ENCODE data around the gene NCF2. TPM values are rescaled to one million over a fixed set of nuclear protein-coding genes. Genes with fewer than 3 reads are reported as not detected.
A peak's percentile ranks its signal among the peaks of the same experiment; 100 is the strongest.
"Not testable (repeated sequence)": the region's sequence is repeated elsewhere in the genome, so short reads cannot be mapped to it uniquely, and the experiment has no call there.

Gene NCF2
- total RNA-seq, 2 donors from 2014 or later: 0.55 TPM; not detected in 1

DNA sequence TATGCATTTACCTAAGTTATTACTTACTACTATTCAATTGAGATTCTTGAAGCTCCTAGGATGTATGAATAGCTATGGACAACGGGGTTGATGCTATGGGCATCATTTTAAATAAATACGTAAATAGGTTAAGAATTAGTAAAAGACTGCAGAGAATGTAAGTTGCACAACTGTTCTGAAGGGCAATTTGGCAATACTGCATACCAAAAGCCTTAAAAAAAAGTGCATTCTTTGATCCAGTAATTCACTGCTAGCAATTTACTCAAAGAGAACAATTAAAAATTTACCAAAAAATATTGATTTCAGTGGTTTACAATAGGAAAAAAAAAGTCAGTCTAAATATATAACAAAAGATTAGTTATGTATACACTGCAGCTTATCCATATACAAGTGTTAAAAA, 41.9 kb upstream of the NCF2 start:
- Mint-ChIP-seq H3K27me3 (ENCODE audit: insufficient read depth) (peaks cover 13% of the 10 kb centered on the region), H3K4me3 (no peak overlapping the region), H3K4me1 (peaks cover 24% of the 10 kb centered on the region), H3K9me3 (no peaks in the 10 kb centered on the region), H3K27ac (no peak overlapping the region), H3K36me3 (ENCODE audit: low read depth) (peaks cover 37% of the 10 kb centered on the region)
- 69 to 70% methylated on average over 2 of the region's 2 CpGs for WGBS, 2 experiments (ENCODE audit: insufficient coverage in 1 of 2, insufficient read length in 1 of 2)
- H3K9ac ChIP-seq (ENCODE audit: extremely low read depth, low read length, poor library complexity, severe bottlenecking): no peak overlapping the region
- H3K4me3 ChIP-seq (ENCODE audit: low read length): peak overlapping the region; percentile 91
- peaks cover 8% of the 10 kb centered on the region for H3K27me3 ChIP-seq (ENCODE audit: control insufficient read depth, insufficient read depth, low read length, poor library complexity, severe bottlenecking)
- H3K27ac ChIP-seq (ENCODE audit: low read depth, low read length): no peak overlapping the region
- H3K36me3 ChIP-seq (ENCODE audit: control insufficient read depth, insufficient read depth, low read length): peaks cover 45% of the 10 kb centered on the region
- H3K9me3 ChIP-seq (ENCODE audit: control insufficient read depth, low read length): peaks cover 9% of the 10 kb centered on the region
- TF ChIP-seq, protein P1, sequence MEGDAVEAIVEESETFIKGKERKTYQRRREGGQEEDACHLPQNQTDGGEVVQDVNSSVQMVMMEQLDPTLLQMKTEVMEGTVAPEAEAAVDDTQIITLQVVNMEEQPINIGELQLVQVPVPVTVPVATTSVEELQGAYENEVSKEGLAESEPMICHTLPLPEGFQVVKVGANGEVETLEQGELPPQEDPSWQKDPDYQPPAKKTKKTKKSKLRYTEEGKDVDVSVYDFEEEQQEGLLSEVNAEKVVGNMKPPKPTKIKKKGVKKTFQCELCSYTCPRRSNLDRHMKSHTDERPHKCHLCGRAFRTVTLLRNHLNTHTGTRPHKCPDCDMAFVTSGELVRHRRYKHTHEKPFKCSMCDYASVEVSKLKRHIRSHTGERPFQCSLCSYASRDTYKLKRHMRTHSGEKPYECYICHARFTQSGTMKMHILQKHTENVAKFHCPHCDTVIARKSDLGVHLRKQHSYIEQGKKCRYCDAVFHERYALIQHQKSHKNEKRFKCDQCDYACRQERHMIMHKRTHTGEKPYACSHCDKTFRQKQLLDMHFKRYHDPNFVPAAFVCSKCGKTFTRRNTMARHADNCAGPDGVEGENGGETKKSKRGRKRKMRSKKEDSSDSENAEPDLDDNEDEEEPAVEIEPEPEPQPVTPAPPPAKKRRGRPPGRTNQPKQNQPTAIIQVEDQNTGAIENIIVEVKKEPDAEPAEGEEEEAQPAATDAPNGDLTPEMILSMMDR (conservative IDR thresholded peaks at IDR 0.05): no peak
- H3K4me1 ChIP-seq (ENCODE audit: control insufficient read depth, insufficient read depth, low read length): no peaks in the 10 kb centered on the region
- no peak for DNase-seq

DNA sequence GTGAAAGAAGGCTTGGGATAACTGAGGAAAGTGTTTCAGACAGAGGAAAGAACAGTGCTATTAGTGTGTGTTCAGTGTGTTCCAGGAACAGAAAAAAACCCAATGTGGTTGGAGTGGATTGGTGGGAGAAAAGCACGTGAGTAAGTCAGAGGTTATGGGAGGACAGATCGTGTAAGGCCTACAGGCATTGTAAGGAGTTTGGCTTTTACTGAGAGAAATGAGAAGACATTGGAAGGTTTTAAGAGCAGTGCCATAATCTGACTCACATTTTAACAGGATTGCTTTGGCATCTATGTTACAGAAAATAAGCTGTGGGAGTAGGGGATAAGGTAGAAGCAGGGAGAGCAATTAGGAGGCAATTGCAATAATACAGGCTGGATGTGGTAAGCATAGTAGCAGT, 40.5 kb upstream of the NCF2 start:
- WGBS, 2 experiments (ENCODE audit: insufficient coverage in 1 of 2, insufficient read length in 1 of 2): 92 to 95% methylated on average over 2 of the region's 2 CpGs
- peaks cover 9% of the 10 kb centered on the region for H3K9me3 ChIP-seq (ENCODE audit: control insufficient read depth, low read length)
- no peak for DNase-seq
- H3K4me1 Mint-ChIP-seq: peaks cover 18% of the 10 kb centered on the region
- TF ChIP-seq, protein P1 (conservative IDR thresholded peaks at IDR 0.05): no peak
- peaks cover 2% of the 10 kb centered on the region for H3K27me3 Mint-ChIP-seq (ENCODE audit: insufficient read depth)
- no peaks in the 10 kb centered on the region for H3K4me1 ChIP-seq (ENCODE audit: control insufficient read depth, insufficient read depth, low read length)
- H3K27ac ChIP-seq (ENCODE audit: low read depth, low read length): no peak overlapping the region
- H3K4me3 Mint-ChIP-seq: no peak overlapping the region
- H3K4me3 ChIP-seq (ENCODE audit: low read length): no peak overlapping the region
- peaks cover 37% of the 10 kb centered on the region for H3K36me3 Mint-ChIP-seq (ENCODE audit: low read depth)
- no peak overlapping the region for H3K27ac Mint-ChIP-seq
- H3K9me3 Mint-ChIP-seq: no peaks in the 10 kb centered on the region
- no peaks in the 10 kb centered on the region for H3K27me3 ChIP-seq (ENCODE audit: control insufficient read depth, insufficient read depth, low read length, poor library complexity, severe bottlenecking)
- H3K36me3 ChIP-seq (ENCODE audit: control insufficient read depth, insufficient read depth, low read length): peaks cover 58% of the 10 kb centered on the region
- no peak overlapping the region for H3K9ac ChIP-seq (ENCODE audit: extremely low read depth, low read length, poor library complexity, severe bottlenecking)

DNA sequence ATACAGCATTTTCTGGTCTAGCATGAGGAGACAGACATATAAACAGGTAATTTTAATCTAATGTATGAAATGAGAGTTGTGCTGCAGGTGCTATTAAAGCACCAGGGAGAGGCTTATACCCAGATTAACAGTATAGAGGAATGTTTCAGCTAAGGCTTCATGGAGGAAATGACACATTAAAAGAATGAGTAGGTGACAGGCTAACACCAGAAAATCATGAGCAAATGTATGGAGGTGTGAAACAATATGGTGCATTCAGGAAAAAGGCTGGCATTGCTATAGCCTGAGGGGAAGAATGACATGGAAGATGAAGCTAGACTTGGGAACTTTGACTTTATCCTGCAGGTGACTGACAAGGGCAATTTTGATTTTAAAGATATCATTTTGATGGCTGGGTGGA, 38.3 kb upstream of the NCF2 start:
- no peaks in the 10 kb centered on the region for H3K9me3 Mint-ChIP-seq
- peaks cover 9% of the 10 kb centered on the region for H3K9me3 ChIP-seq (ENCODE audit: control insufficient read depth, low read length)
- H3K4me1 ChIP-seq (ENCODE audit: control insufficient read depth, insufficient read depth, low read length): no peaks in the 10 kb centered on the region
- DNase-seq: no peak
- H3K4me1 Mint-ChIP-seq: peaks cover 15% of the 10 kb centered on the region
- H3K27me3 Mint-ChIP-seq (ENCODE audit: insufficient read depth): no peaks in the 10 kb centered on the region
- H3K36me3 Mint-ChIP-seq (ENCODE audit: low read depth): peaks cover 39% of the 10 kb centered on the region
- no peak overlapping the region for H3K4me3 ChIP-seq (ENCODE audit: low read length)
- H3K9ac ChIP-seq (ENCODE audit: extremely low read depth, low read length, poor library complexity, severe bottlenecking): no peak overlapping the region
- no peak overlapping the region for H3K27ac Mint-ChIP-seq
- H3K27ac ChIP-seq (ENCODE audit: low read depth, low read length): no peak overlapping the region
- H3K27me3 ChIP-seq (ENCODE audit: control insufficient read depth, insufficient read depth, low read length, poor library complexity, severe bottlenecking): no peaks in the 10 kb centered on the region
- H3K36me3 ChIP-seq (ENCODE audit: control insufficient read depth, insufficient read depth, low read length): peaks cover 69% of the 10 kb centered on the region
- TF ChIP-seq, protein P1 (conservative IDR thresholded peaks at IDR 0.05): no peak
- no peak overlapping the region for H3K4me3 Mint-ChIP-seq

DNA sequence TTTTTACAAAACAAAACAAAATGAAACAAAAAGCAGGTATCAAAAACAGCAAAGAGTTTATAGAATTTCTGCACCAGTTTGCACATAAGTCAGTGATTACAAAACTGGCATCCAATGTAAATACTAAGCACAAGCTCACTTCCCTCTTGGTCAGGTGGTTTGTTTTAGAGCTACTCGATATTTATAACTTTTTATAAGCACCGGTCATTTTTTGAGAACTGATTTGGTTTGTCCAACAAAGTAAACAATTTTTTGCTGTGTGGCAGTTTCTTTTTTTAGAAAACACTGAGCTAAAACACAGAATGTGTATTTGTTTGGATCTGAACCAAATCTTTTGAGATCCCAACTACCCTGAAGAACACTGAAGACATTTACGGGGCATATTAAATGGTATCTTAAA, 36.0 kb upstream of the NCF2 start:
- peaks cover 13% of the 10 kb centered on the region for H3K4me1 Mint-ChIP-seq

More for the DNA sequence above, 36.0 kb upstream of the NCF2 start:
- not testable (repeated sequence) for H3K27me3 Mint-ChIP-seq (ENCODE audit: insufficient read depth); H3K4me3 Mint-ChIP-seq; H3K9me3 ChIP-seq (ENCODE audit: control insufficient read depth, low read length); H3K27ac ChIP-seq (ENCODE audit: low read depth, low read length); H3K9me3 Mint-ChIP-seq; H3K9ac ChIP-seq (ENCODE audit: extremely low read depth, low read length, poor library complexity, severe bottlenecking); H3K27ac Mint-ChIP-seq; H3K4me3 ChIP-seq (ENCODE audit: low read length); H3K27me3 ChIP-seq (ENCODE audit: control insufficient read depth, insufficient read depth, low read length, poor library complexity, severe bottlenecking); H3K4me1 ChIP-seq (ENCODE audit: control insufficient read depth, insufficient read depth, low read length); DNase-seq
- H3K36me3 Mint-ChIP-seq (ENCODE audit: low read depth): peaks cover 36% of the 10 kb centered on the region
- H3K36me3 ChIP-seq (ENCODE audit: control insufficient read depth, insufficient read depth, low read length): peaks cover 63% of the 10 kb centered on the region
- WGBS, 2 experiments (ENCODE audit: insufficient coverage in 1 of 2, insufficient read length in 1 of 2): 90% methylated on average over 3 of the region's 3 CpGs; no CpG with 5 or more reads in 1 of the 2 experiments
